Astrocyte (in vitro differentiated cells and primary cell): ENCODE data around the gene COMMD7. TPM values are rescaled to one million over a fixed set of nuclear protein-coding genes. Genes with fewer than 3 reads are reported as not detected.
A peak's percentile ranks its signal among the peaks of the same experiment; 100 is the strongest.

Experiments
- DNase-seq: peaks from one replicate; pipeline ENCODE4 v3.0.0-alpha.2; 2010; ENCODE audit warnings: low read depth
- FAIRE-seq: peaks from 2 replicates; lab custom pipeline; 2011; peaks lifted over from hg19 to GRCh38; lab: Jason Lieb, UNC
- H2AFZ ChIP-seq: 2 replicates; pipeline ENCODE4 v1.6.0; 2012; ENCODE audit warnings: low read depth, low read length, inconsistent platforms
- H3K27ac ChIP-seq: 2 replicates; pipeline ENCODE4 v1.5.1; 2011; ENCODE audit warnings: low read depth, low read length, inconsistent platforms
- H3K27me3 ChIP-seq: 2 replicates; pipeline ENCODE4 v1.6.0; 2011; ENCODE audit warnings: low read length, inconsistent platforms; ENCODE audit not compliant: insufficient read depth
- H3K36me3 ChIP-seq: 2 replicates; pipeline ENCODE4 v1.5.1; 2011; ENCODE audit warnings: low read length, inconsistent platforms; ENCODE audit not compliant: insufficient read depth
- H3K4me1 ChIP-seq: 2 replicates; pipeline ENCODE4 v1.5.1; 2011; ENCODE audit warnings: low read length, inconsistent platforms; ENCODE audit not compliant: insufficient read depth
- H3K4me2 ChIP-seq: 2 replicates; pipeline ENCODE4 v1.6.0; 2012; ENCODE audit warnings: low read length, inconsistent platforms
- H3K4me3 ChIP-seq: 2 replicates; pipeline ENCODE4 v1.5.1; 2011; ENCODE audit warnings: low read depth, mild to moderate bottlenecking, low read length, inconsistent platforms; ENCODE audit not compliant: insufficient read depth
- H3K79me2 ChIP-seq: 2 replicates; pipeline ENCODE4 v1.6.0; 2012; ENCODE audit warnings: mild to moderate bottlenecking, low read length, inconsistent platforms; ENCODE audit not compliant: insufficient read depth
- H3K9ac ChIP-seq: 2 replicates; pipeline ENCODE4 v1.6.0; 2012; ENCODE audit warnings: mild to moderate bottlenecking, low read length, inconsistent platforms
- H3K9me3 ChIP-seq: 2 replicates; pipeline ENCODE4 v1.5.1; 2012; ENCODE audit warnings: low read depth, mild to moderate bottlenecking, low read length, inconsistent platforms; ENCODE audit not compliant: insufficient read depth
- H4K20me1 ChIP-seq: 2 replicates; pipeline ENCODE4 v1.6.0; 2012; ENCODE audit warnings: low read length, inconsistent platforms; ENCODE audit not compliant: insufficient read depth
- H3K27ac Mint-ChIP-seq: one replicate; pipeline ENCODE4 v1.8.0; 2021; ENCODE audit warnings: mild to moderate bottlenecking, mixed read lengths; ENCODE audit not compliant: unreplicated experiment
- H3K27me3 Mint-ChIP-seq: one replicate; pipeline ENCODE4 v1.8.0; 2021; ENCODE audit warnings: low read depth, mixed read lengths; ENCODE audit not compliant: unreplicated experiment
- H3K36me3 Mint-ChIP-seq: one replicate; pipeline ENCODE4 v1.8.0; 2021; ENCODE audit warnings: low read depth, mixed read lengths; ENCODE audit not compliant: unreplicated experiment
- H3K4me1 Mint-ChIP-seq: one replicate; pipeline ENCODE4 v1.8.0; 2021; ENCODE audit warnings: low read depth, mixed read lengths; ENCODE audit not compliant: unreplicated experiment
- H3K4me3 Mint-ChIP-seq: one replicate; pipeline ENCODE4 v1.8.0; 2021; ENCODE audit warnings: mild to moderate bottlenecking, moderate library complexity, mixed read lengths; ENCODE audit not compliant: unreplicated experiment
- H3K9me3 Mint-ChIP-seq: one replicate; pipeline ENCODE4 v1.8.0; 2021; ENCODE audit warnings: mild to moderate bottlenecking, mixed read lengths; ENCODE audit not compliant: unreplicated experiment
- EZH2 ChIP-seq: IDR thresholded peaks from 2 replicates; pipeline ENCODE4 v1.6.1; 2012; ENCODE audit warnings: mild to moderate bottlenecking, low read length, inconsistent platforms; ENCODE audit not compliant: insufficient read depth
- total RNA-seq: library from RNA; stranded (reverse); gene quantifications from 2 replicates; pipeline ENCODE4 v1.2.1, GENCODE V29; 2021
- TF ChIP-seq, protein P1 (sequence below): IDR thresholded peaks from 2 replicates; pipeline ENCODE4 v1.5.1; 2011; ENCODE audit warnings: low read depth, mild to moderate bottlenecking, inconsistent platforms, low read length, moderate library complexity; ENCODE audit not compliant: insufficient read depth

COMMD7 gene
- total RNA-seq, 1 donor from 2014 or later, result 38.9 TPM

GRCh38 chr20:32792316-32792715, 49.0 kb upstream of the COMMD7 start:
- Histone ChIP-seq H3K9ac (no peak overlapping the region), H3K27me3 (no peaks in the 10 kb centered on the region), H3K4me1 (no peaks in the 10 kb centered on the region), H3K4me3 (no peak overlapping the region), H4K20me1 (no peaks in the 10 kb centered on the region), H3K4me2 (peak overlapping the region; percentile 8), H3K79me2 (no peaks in the 10 kb centered on the region), H3K27ac (no peak overlapping the region), H2AFZ (no peak overlapping the region), H3K9me3 (no peaks in the 10 kb centered on the region), H3K36me3 (peaks cover 6% of the 10 kb centered on the region)
- DNase-seq, result peak; percentile 60
- peaks cover 2% of the 10 kb centered on the region for H3K9me3 Mint-ChIP-seq
- H3K36me3 Mint-ChIP-seq, result peaks cover 5% of the 10 kb centered on the region
- peaks cover 24% of the 10 kb centered on the region for H3K4me1 Mint-ChIP-seq
- no peak for TF ChIP-seq EZH2
- TF ChIP-seq, protein P1, sequence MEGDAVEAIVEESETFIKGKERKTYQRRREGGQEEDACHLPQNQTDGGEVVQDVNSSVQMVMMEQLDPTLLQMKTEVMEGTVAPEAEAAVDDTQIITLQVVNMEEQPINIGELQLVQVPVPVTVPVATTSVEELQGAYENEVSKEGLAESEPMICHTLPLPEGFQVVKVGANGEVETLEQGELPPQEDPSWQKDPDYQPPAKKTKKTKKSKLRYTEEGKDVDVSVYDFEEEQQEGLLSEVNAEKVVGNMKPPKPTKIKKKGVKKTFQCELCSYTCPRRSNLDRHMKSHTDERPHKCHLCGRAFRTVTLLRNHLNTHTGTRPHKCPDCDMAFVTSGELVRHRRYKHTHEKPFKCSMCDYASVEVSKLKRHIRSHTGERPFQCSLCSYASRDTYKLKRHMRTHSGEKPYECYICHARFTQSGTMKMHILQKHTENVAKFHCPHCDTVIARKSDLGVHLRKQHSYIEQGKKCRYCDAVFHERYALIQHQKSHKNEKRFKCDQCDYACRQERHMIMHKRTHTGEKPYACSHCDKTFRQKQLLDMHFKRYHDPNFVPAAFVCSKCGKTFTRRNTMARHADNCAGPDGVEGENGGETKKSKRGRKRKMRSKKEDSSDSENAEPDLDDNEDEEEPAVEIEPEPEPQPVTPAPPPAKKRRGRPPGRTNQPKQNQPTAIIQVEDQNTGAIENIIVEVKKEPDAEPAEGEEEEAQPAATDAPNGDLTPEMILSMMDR, result no peak
- no peaks in the 10 kb centered on the region for H3K27me3 Mint-ChIP-seq
- no peak for FAIRE-seq
- H3K4me3 Mint-ChIP-seq, result peak overlapping the region; percentile 27
- peak overlapping the region; percentile 77 for H3K27ac Mint-ChIP-seq

GRCh38 chr20:32790751-32791057, 47.4 kb upstream of the COMMD7 start:
- Mint-ChIP-seq H3K27ac (no peak overlapping the region), H3K9me3 (peaks cover 2% of the 10 kb centered on the region), H3K27me3 (no peaks in the 10 kb centered on the region), H3K4me3 (no peak overlapping the region), H3K36me3 (peaks cover 6% of the 10 kb centered on the region), H3K4me1 (peaks cover 18% of the 10 kb centered on the region)
- Histone ChIP-seq H3K4me2 (no peak overlapping the region), H2AFZ (no peak overlapping the region), H3K4me3 (no peak overlapping the region), H3K9me3 (no peaks in the 10 kb centered on the region), H3K36me3 (peaks cover 3% of the 10 kb centered on the region), H3K27ac (no peak overlapping the region), H4K20me1 (no peaks in the 10 kb centered on the region), H3K4me1 (no peaks in the 10 kb centered on the region), H3K27me3 (no peaks in the 10 kb centered on the region), H3K9ac (no peak overlapping the region), H3K79me2 (no peaks in the 10 kb centered on the region)
- FAIRE-seq (no peak), DNase-seq (no peak)
- TF ChIP-seq, protein P1, result no peak
- TF ChIP-seq EZH2, result no peak

GRCh38 chr20:32789896-32790750, 46.9 kb upstream of the COMMD7 start:
- H3K4me3 Mint-ChIP-seq, result no peak overlapping the region
- no peak overlapping the region for H3K27ac ChIP-seq
- FAIRE-seq (peak; percentile 56), DNase-seq (peak; percentile 32)
- H3K4me3 ChIP-seq, result no peak overlapping the region
- H3K9me3 ChIP-seq, result no peaks in the 10 kb centered on the region
- no peaks in the 10 kb centered on the region for H3K9me3 Mint-ChIP-seq
- no peaks in the 10 kb centered on the region for H4K20me1 ChIP-seq
- H2AFZ ChIP-seq, result no peak overlapping the region
- H3K4me1 ChIP-seq, result no peaks in the 10 kb centered on the region
- peaks cover 13% of the 10 kb centered on the region for H3K4me1 Mint-ChIP-seq
- no peak overlapping the region for H3K9ac ChIP-seq
- H3K79me2 ChIP-seq, result no peaks in the 10 kb centered on the region
- peaks cover 6% of the 10 kb centered on the region for H3K36me3 Mint-ChIP-seq
- no peaks in the 10 kb centered on the region for H3K27me3 Mint-ChIP-seq
- H3K36me3 ChIP-seq, result no peaks in the 10 kb centered on the region
- no peak overlapping the region for H3K27ac Mint-ChIP-seq
- no peak overlapping the region for H3K4me2 ChIP-seq
- no peaks in the 10 kb centered on the region for H3K27me3 ChIP-seq
- no peak for TF ChIP-seq EZH2
- TF ChIP-seq, protein P1, result peak; percentile 99
